ENCODE results near the gene SGCE.

- TF ChIP-seq CTCF (conservative IDR thresholded peaks at IDR 0.05; ENCODE audit: low read depth, low read length) (no peak), EZH2 (IDR thresholded peaks at IDR 0.05; ENCODE audit: borderline replicate concordance, low read depth, low read length, poor library complexity, severe bottlenecking) (no peak)
These were observed 34.8 kb downstream of the SGCE start for GRCh38 chr7:94621120-94621519.

Data from A673 (cell line).